HL-60 (cell line): ENCODE measurements around the gene WDR4.
"Not testable (repeated sequence)": the region's sequence is repeated elsewhere in the genome, so short reads cannot be mapped to it uniquely, and the experiment has no call there.

Source experiments
- DNase-seq, 2 experiments: peaks; one replicate each; pipeline ENCODE4 v3.0.0-alpha.2; 2010 to 2020; ENCODE audit warnings: low read depth in 1 of 2, low spot score in 1 of 2
- H3K27ac ChIP-seq: fragments of 250-450 bp; sonication (Bioruptor Pico); replicated peaks from 2 replicates; pipeline ENCODE4 v1.5.1; 2020; ENCODE audit warnings: mild to moderate bottlenecking, moderate library complexity
- H3K27me3 ChIP-seq: fragments of 250-450 bp; sonication (Bioruptor Pico); 2 replicates; pipeline ENCODE4 v1.5.1; 2021; ENCODE audit warnings: mild to moderate bottlenecking, moderate library complexity; ENCODE audit not compliant: insufficient read depth, poor library complexity, severe bottlenecking
- H3K4me3 ChIP-seq: replicated peaks from 2 replicates; pipeline ENCODE4 v1.5.1; 2011; ENCODE audit warnings: mild to moderate bottlenecking, control low read depth, low read length; ENCODE audit not compliant: insufficient read depth
- CTCF ChIP-seq: IDR thresholded peaks from one replicate; pipeline ENCODE4 v1.5.1; 2011; ENCODE audit warnings: low read length, control low read depth, inconsistent platforms; ENCODE audit not compliant: insufficient read depth
- GABPA ChIP-seq: IDR thresholded peaks from 2 replicates; pipeline ENCODE4 v1.6.1; 2012; ENCODE audit warnings: low read depth
- POLR2AphosphoS5 ChIP-seq: IDR thresholded peaks from 2 replicates; pipeline ENCODE4 v1.6.1; 2012; ENCODE audit warnings: low read depth
- REST ChIP-seq: IDR thresholded peaks from 2 replicates; pipeline ENCODE4 v1.6.1; 2012; ENCODE audit warnings: low read depth; ENCODE audit not compliant: insufficient replicate concordance
- SPI1 ChIP-seq: IDR thresholded peaks from 2 replicates; pipeline ENCODE4 v1.6.1; 2012; ENCODE audit warnings: low read depth, mild to moderate bottlenecking, borderline replicate concordance
- long read RNA-seq: library from polyadenylated mRNA; unstranded; transcript quantifications from one replicate; pipeline ENCODE4 v2.0.0, GENCODE V29; 2020

The WDR4 gene
- long read RNA-seq, transcript WDR4-202 (11 exons, 2,122 nt) = major isoform, 17 of 40 reads
- long read RNA-seq, partial matches to known transcripts = 8 of 40 reads
- long read RNA-seq, other reads (novel, unspliced or antisense) = 10 of 40 reads

- DNase-seq = peak; percentile 96 to 98
- H3K4me3 ChIP-seq = peak within 1 kb of the TSS; percentile 99
- TF ChIP-seq REST = peak; percentile 45
- TF ChIP-seq SPI1 = no peak
- TF ChIP-seq GABPA = peak; percentile 74
- no peak for TF ChIP-seq CTCF
- TF ChIP-seq POLR2AphosphoS5 = peak; percentile 97
- H3K27me3 ChIP-seq = no peaks in the 10 kb centered on the region
- peak within 1 kb of the TSS; percentile 96 for H3K27ac ChIP-seq
These were observed at the start of gene WDR4 for GRCh38 chr21:42878993-42879787. Gene WDR4 (minus strand): TSS chr21:42879539. CDS start chr21:42879495, 44 bp downstream.

- not testable (repeated sequence) for H3K27me3 ChIP-seq, DNase-seq, H3K4me3 ChIP-seq, H3K27ac ChIP-seq
These were observed 48.3 kb upstream of the WDR4 start for GRCh38 chr21:42927474-42928200.

GRCh38 chr21:42925114-42925926 is 46.0 kb upstream of the WDR4 start, which contains the start of gene ERVH48-1:
Gene ERVH48-1 (minus strand): TSS chr21:42925630. CDS start chr21:42919006, 6,624 bp downstream.
- no peaks in the 10 kb centered on the region for H3K27me3 ChIP-seq
- no peak within 1 kb of the TSS for H3K4me3 ChIP-seq
- H3K27ac ChIP-seq = peak within 1 kb of the TSS; percentile 54
- DNase-seq = no peak
- TF ChIP-seq CTCF (no peak), POLR2AphosphoS5 (no peak), SPI1 (no peak), GABPA (no peak), REST (no peak)

GRCh38 chr21:42924433-42924751 is 45.1 kb upstream of the WDR4 start:
- Histone ChIP-seq H3K4me3 (no peak overlapping the region), H3K27ac (peak overlapping the region; percentile 54), H3K27me3 (no peaks in the 10 kb centered on the region)
- TF ChIP-seq SPI1 (no peak), POLR2AphosphoS5 (no peak), REST (no peak), CTCF (no peak)
- DNase-seq = no peak
